ENCODE results near the gene KLHL29. TPM values are rescaled to one million over a fixed set of nuclear protein-coding genes. Genes with fewer than 3 reads are reported as not detected.

The KLHL29 gene
- total and polyA plus RNA-seq, 8 donors: 1.8 to 10.5 (median 2.8) TPM

- no peak overlapping the region for H3K27ac ChIP-seq
- peaks cover 0 to 26% of the 10 kb centered on the region in 2 donors for H3K36me3 ChIP-seq
- no peak for ATAC-seq
Measured at GRCh38 chr2:23695214-23695889, 310.4 kb downstream of the KLHL29 start.

GRCh38 chr2:23695890-23696751, 311.1 kb downstream of the KLHL29 start:
- intact Hi-C loops (cut with DNase I): no loop called here
- no peak overlapping the region for H3K27ac ChIP-seq
- DNase-seq (peak in 1 of 4 donors; percentile 80), ATAC-seq (no peak)
- peaks cover 0 to 19% of the 10 kb centered on the region in 2 donors for H3K36me3 ChIP-seq
- no peak overlapping the region for H3K4me3 ChIP-seq
- H3K9me3 ChIP-seq: no peaks in the 10 kb centered on the region
- no peaks in the 10 kb centered on the region for H3K27me3 ChIP-seq
- no peaks in the 10 kb centered on the region for H3K4me1 ChIP-seq
- TF ChIP-seq CTCF (IDR thresholded peaks at IDR 0.05): no peak

More at GRCh38 chr2:23695214-23695889, 310.4 kb downstream of the KLHL29 start:
- Histone ChIP-seq H3K4me3 (no peak overlapping the region), H3K9me3 (no peaks in the 10 kb centered on the region), H3K4me1 (no peaks in the 10 kb centered on the region), H3K27me3 (no peaks in the 10 kb centered on the region)
- DNase-seq: peak in 1 of 4 donors; percentile 58
- TF ChIP-seq CTCF (IDR thresholded peaks at IDR 0.05): no peak
- intact Hi-C loops (cut with DNase I): no loop called here

- ATAC-seq (no peak), DNase-seq (no peak)
- no peak overlapping the region for H3K27ac ChIP-seq
- intact Hi-C loops (cut with DNase I): no loop called here
- no peaks in the 10 kb centered on the region for H3K4me1 ChIP-seq
- no peak for TF ChIP-seq CTCF (IDR thresholded peaks at IDR 0.05)
- H3K9me3 ChIP-seq: no peaks in the 10 kb centered on the region
- H3K4me3 ChIP-seq: no peak overlapping the region
- H3K36me3 ChIP-seq: peaks cover 0 to 14% of the 10 kb centered on the region in 2 donors
- H3K27me3 ChIP-seq: no peaks in the 10 kb centered on the region
Measured at GRCh38 chr2:23696752-23697045, 311.7 kb downstream of the KLHL29 start.

- H3K9me3 ChIP-seq: no peaks in the 10 kb centered on the region
- no peak for TF ChIP-seq CTCF (IDR thresholded peaks at IDR 0.05)
- intact Hi-C loops (cut with DNase I): no loop called here
- no peak for ATAC-seq
- peaks cover 0 to 11% of the 10 kb centered on the region in 2 donors for H3K36me3 ChIP-seq
- no peak overlapping the region for H3K4me3 ChIP-seq
- no peak overlapping the region for H3K27ac ChIP-seq
- no peaks in the 10 kb centered on the region for H3K4me1 ChIP-seq
- no peaks in the 10 kb centered on the region for H3K27me3 ChIP-seq
- DNase-seq: no peak
Measured at GRCh38 chr2:23697256-23698075, 312.5 kb downstream of the KLHL29 start.
